DOHH2 (cell line): ENCODE data around the gene SUPT6H.

ENCODE experiments used
- H3F3A ChIP-seq: fragments of 200-600 bp; sonication (generic), shearing (Covaris generic); 2 replicates; pipeline ENCODE4 v1.6.0; 2016; ENCODE audit warnings: antibody characterized with exemption, mild to moderate bottlenecking; ENCODE audit not compliant: control insufficient read depth, insufficient read depth
- H3K27ac ChIP-seq: fragments of 200-600 bp; sonication (generic); 2 replicates; pipeline ENCODE4 v1.5.1; 2014; ENCODE audit warnings: low read depth, mild to moderate bottlenecking, low read length, moderate library complexity
- H3K27me3 ChIP-seq: fragments of 200-600 bp; sonication (generic); 2 replicates; pipeline ENCODE4 v1.6.1; 2014; ENCODE audit warnings: mild to moderate bottlenecking, low read length, mixed read lengths; ENCODE audit not compliant: control insufficient read depth
- H3K36me3 ChIP-seq: fragments of 200-600 bp; sonication (generic); 2 replicates; pipeline ENCODE4 v1.6.1; 2014; ENCODE audit warnings: mild to moderate bottlenecking, low read length, moderate library complexity, mixed read lengths; ENCODE audit not compliant: control insufficient read depth
- H3K4me1 ChIP-seq: fragments of 200-600 bp; sonication (generic); 2 replicates; pipeline ENCODE4 v1.6.1; 2014; ENCODE audit warnings: mild to moderate bottlenecking, low read length, mixed read lengths; ENCODE audit not compliant: control insufficient read depth
- H3K4me2 ChIP-seq: fragments of 200-600 bp; sonication (generic); 2 replicates; pipeline ENCODE4 v1.6.0; 2014; ENCODE audit warnings: mild to moderate bottlenecking, low read length, moderate library complexity
- H3K4me3 ChIP-seq: fragments of 200-600 bp; sonication (generic); 2 replicates; pipeline ENCODE4 v1.5.1; 2014; ENCODE audit warnings: mild to moderate bottlenecking, low read length, mixed read lengths
- H3K79me2 ChIP-seq: fragments of 200-600 bp; sonication (generic); 2 replicates; pipeline ENCODE4 v1.6.1; 2014; ENCODE audit warnings: mild to moderate bottlenecking, low read length, mixed read lengths; ENCODE audit not compliant: control insufficient read depth
- H3K9me2 ChIP-seq: fragments of 200-600 bp; sonication (generic); replicated peaks from 2 replicates; pipeline ENCODE4 v1.6.1; 2014; ENCODE audit warnings: mild to moderate bottlenecking, low read length, mixed read lengths; ENCODE audit not compliant: control insufficient read depth
- H3K9me3 ChIP-seq: fragments of 200-600 bp; sonication (generic); 2 replicates; pipeline ENCODE4 v1.6.1; 2014; ENCODE audit warnings: antibody characterized with exemption, low read length, mixed read lengths; ENCODE audit not compliant: control insufficient read depth, insufficient read depth
- H4K20me1 ChIP-seq: fragments of 200-600 bp; sonication (generic); 2 replicates; pipeline ENCODE4 v1.6.0; 2014; ENCODE audit warnings: low read depth, mild to moderate bottlenecking, antibody characterized with exemption, low read length, moderate library complexity; ENCODE audit not compliant: control insufficient read depth, insufficient read depth
- EZH2phosphoT487 ChIP-seq: fragments of 200-600 bp; sonication (generic); IDR thresholded peaks from 2 replicates; pipeline ENCODE4 v1.6.1; 2017; ENCODE audit warnings: borderline replicate concordance, mild to moderate bottlenecking, antibody characterized with exemption, low read length, moderate library complexity, mixed read lengths
- TF ChIP-seq, protein P1 (sequence below): fragments of 200-600 bp; sonication (generic); IDR thresholded peaks from one replicate; pipeline ENCODE4 v1.5.1; 2014; ENCODE audit warnings: antibody characterized with exemption, mild to moderate bottlenecking, low read depth, low read length; ENCODE audit not compliant: poor library complexity, severe bottlenecking

Gene SUPT6H

GRCh38 chr17:28686296-28686695 is 24.3 kb downstream of the SUPT6H start:
- Histone ChIP-seq H3K4me1 (no peaks in the 10 kb centered on the region), H3K27ac (no peak overlapping the region), H3K9me2 (no peaks in the 10 kb centered on the region), H3K9me3 (no peaks in the 10 kb centered on the region), H3K4me3 (no peak overlapping the region), H3K79me2 (no peaks in the 10 kb centered on the region), H4K20me1 (no peaks in the 10 kb centered on the region), H3K4me2 (no peak overlapping the region), H3F3A (no peaks in the 10 kb centered on the region), H3K27me3 (no peaks in the 10 kb centered on the region), H3K36me3 (peaks cover 94% of the 10 kb centered on the region)
- TF ChIP-seq, protein P1, sequence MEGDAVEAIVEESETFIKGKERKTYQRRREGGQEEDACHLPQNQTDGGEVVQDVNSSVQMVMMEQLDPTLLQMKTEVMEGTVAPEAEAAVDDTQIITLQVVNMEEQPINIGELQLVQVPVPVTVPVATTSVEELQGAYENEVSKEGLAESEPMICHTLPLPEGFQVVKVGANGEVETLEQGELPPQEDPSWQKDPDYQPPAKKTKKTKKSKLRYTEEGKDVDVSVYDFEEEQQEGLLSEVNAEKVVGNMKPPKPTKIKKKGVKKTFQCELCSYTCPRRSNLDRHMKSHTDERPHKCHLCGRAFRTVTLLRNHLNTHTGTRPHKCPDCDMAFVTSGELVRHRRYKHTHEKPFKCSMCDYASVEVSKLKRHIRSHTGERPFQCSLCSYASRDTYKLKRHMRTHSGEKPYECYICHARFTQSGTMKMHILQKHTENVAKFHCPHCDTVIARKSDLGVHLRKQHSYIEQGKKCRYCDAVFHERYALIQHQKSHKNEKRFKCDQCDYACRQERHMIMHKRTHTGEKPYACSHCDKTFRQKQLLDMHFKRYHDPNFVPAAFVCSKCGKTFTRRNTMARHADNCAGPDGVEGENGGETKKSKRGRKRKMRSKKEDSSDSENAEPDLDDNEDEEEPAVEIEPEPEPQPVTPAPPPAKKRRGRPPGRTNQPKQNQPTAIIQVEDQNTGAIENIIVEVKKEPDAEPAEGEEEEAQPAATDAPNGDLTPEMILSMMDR = no peak

DNA sequence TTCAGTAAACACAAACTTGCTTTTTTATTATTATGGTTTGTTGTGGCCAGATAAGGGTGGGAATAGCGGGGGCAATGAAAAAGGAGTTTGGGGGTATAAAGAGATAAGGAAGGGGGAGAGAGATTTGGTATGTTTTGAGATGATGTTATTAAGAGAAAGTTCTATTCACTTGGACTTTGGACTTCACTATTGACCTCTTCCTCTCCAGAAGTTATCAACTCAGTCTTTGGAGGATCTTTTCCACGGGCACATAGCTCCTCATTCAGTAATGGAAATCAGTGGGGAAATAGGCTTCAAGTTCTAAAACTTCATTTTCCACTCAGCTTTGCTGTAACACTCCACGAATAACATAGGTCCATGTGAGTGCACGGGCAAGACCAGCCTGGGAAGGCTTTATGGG is 26.5 kb downstream of the SUPT6H start:
- no peak for TF ChIP-seq EZH2phosphoT487
- TF ChIP-seq, protein P1 = no peak
- no peaks in the 10 kb centered on the region for H3K4me1 ChIP-seq

DNA sequence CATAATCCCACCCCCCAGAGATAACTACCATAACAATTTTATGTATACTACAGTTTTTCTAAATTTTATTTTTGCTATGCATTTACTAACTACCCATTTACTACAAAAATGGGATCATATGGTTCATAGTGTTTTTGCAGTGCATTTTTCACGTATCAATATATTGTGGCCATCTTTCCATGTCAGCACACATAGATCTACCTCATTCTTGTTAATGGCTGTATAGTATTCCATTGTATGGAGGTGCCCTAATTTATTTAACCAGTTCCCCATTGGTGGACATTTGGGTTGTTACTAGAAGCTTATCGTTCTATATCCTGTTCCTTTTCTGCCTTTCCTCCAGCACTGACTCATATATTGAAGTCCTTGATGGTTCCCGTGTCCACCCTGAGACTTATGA is 27.0 kb downstream of the SUPT6H start:
- no peak for TF ChIP-seq EZH2phosphoT487
- TF ChIP-seq, protein P1 = no peak
- no peak overlapping the region for H3K4me3 ChIP-seq
- H3K36me3 ChIP-seq = peaks cover 77% of the 10 kb centered on the region

More for the DNA sequence above, 26.5 kb downstream of the SUPT6H start:
- Histone ChIP-seq H3K36me3 (peaks cover 74% of the 10 kb centered on the region), H3K27me3 (no peaks in the 10 kb centered on the region), H3K27ac (no peak overlapping the region), H3K79me2 (no peaks in the 10 kb centered on the region), H3K9me3 (no peaks in the 10 kb centered on the region), H3F3A (no peaks in the 10 kb centered on the region), H3K4me2 (no peak overlapping the region), H4K20me1 (no peaks in the 10 kb centered on the region), H3K4me3 (no peak overlapping the region), H3K9me2 (no peaks in the 10 kb centered on the region)

DNA sequence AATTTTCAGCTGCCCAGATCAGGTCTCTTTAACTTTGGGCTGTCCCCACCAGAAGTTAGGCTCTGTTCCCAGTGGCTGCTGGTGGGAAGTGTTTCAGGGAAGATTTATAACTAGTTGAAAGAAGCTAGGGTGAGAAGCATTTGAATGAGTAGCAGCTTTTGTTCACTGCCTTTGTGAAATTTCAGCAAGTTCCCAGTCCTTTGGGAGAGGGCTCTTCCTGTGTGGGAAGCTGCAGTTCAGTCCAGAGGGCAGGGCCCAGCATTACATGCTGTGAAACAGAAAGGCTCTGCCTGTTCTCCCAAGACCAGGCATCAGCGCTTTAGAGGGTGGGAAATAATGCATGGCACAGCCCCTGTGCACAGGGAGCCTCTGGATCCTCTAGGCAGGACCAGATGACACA is 31.9 kb downstream of the SUPT6H start:
- H3K4me2 ChIP-seq = no peak overlapping the region
- H3K27ac ChIP-seq = no peak overlapping the region

More for the DNA sequence above, 27.0 kb downstream of the SUPT6H start:
- no peaks in the 10 kb centered on the region for H4K20me1 ChIP-seq
- no peaks in the 10 kb centered on the region for H3K27me3 ChIP-seq
- H3K9me3 ChIP-seq = no peaks in the 10 kb centered on the region
- H3K27ac ChIP-seq = no peak overlapping the region
- H3K79me2 ChIP-seq = no peaks in the 10 kb centered on the region
- H3K4me1 ChIP-seq = no peaks in the 10 kb centered on the region
- H3K4me2 ChIP-seq = no peak overlapping the region
- no peaks in the 10 kb centered on the region for H3K9me2 ChIP-seq
- no peaks in the 10 kb centered on the region for H3F3A ChIP-seq

More for the DNA sequence above, 31.9 kb downstream of the SUPT6H start:
- Histone ChIP-seq H3K4me1 (no peaks in the 10 kb centered on the region), H3K79me2 (no peaks in the 10 kb centered on the region), H3K4me3 (no peak overlapping the region), H4K20me1 (no peaks in the 10 kb centered on the region), H3K9me3 (no peaks in the 10 kb centered on the region), H3K27me3 (no peaks in the 10 kb centered on the region), H3K36me3 (peaks cover 80% of the 10 kb centered on the region), H3K9me2 (no peaks in the 10 kb centered on the region), H3F3A (no peaks in the 10 kb centered on the region)
- TF ChIP-seq EZH2phosphoT487 = no peak
- TF ChIP-seq, protein P1 = no peak
